Keratinocyte (primary cell): ENCODE data around the gene ZNF804A.

Experiments
- EZH2 ChIP-seq: IDR thresholded peaks from one replicate; pipeline ENCODE4 v1.6.1; 2012; ENCODE audit warnings: inconsistent platforms, mild to moderate bottlenecking, low read length, moderate library complexity
- TF ChIP-seq, protein P1 (sequence below), 3 experiments: IDR thresholded peaks in 1 of 3; conservative IDR thresholded peaks in 1 of 3; optimal IDR thresholded peaks in 1 of 3; 2 replicates in 2 of 3; 3 replicates in 1 of 3; pipeline versions ENCODE3 to v1.5.1; 2011; ENCODE audit warnings: low read length in 3 of 3, mild to moderate bottlenecking in 3 of 3, moderate library complexity in 2 of 3, control low read depth in 1 of 3, inconsistent platforms in 1 of 3; ENCODE audit not compliant: insufficient read depth in 2 of 3; ENCODE audit errors: extremely low read depth in 1 of 3

DNA sequence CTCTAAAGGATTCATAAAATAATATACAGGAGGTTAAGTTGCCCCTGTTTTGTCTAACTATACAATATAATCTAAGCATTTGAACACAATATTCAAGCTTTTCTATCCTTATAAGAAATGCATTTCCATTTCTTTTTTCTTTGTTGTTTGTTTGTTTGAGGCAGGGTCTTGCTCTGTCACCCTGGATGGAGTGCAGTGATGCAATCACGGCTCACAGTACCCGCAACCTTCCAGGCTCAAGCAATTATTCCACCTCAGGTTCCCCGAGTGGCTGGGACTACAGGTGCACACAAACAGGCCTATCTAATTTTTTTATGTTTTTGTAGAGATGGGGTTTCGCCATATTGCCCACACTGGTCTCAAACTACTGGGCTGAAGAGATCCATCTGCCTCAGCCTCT, 307.8 kb downstream of the ZNF804A start:
- TF ChIP-seq, protein P1, sequence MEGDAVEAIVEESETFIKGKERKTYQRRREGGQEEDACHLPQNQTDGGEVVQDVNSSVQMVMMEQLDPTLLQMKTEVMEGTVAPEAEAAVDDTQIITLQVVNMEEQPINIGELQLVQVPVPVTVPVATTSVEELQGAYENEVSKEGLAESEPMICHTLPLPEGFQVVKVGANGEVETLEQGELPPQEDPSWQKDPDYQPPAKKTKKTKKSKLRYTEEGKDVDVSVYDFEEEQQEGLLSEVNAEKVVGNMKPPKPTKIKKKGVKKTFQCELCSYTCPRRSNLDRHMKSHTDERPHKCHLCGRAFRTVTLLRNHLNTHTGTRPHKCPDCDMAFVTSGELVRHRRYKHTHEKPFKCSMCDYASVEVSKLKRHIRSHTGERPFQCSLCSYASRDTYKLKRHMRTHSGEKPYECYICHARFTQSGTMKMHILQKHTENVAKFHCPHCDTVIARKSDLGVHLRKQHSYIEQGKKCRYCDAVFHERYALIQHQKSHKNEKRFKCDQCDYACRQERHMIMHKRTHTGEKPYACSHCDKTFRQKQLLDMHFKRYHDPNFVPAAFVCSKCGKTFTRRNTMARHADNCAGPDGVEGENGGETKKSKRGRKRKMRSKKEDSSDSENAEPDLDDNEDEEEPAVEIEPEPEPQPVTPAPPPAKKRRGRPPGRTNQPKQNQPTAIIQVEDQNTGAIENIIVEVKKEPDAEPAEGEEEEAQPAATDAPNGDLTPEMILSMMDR (optimal IDR thresholded peaks at IDR 0.05 in 1 of 3, IDR thresholded peaks at IDR 0.05 in 1 of 3, conservative IDR thresholded peaks at IDR 0.05 in 1 of 3; ENCODE audit: extremely low read depth in 1 of 3, insufficient read depth in 2 of 3, low read length in 3 of 3): no peak
- TF ChIP-seq EZH2: no peak
